Measurements from ENCODE around the gene RNF141.

The RNF141 gene

GRCh38 chr11:10481560-10482349 is 59.2 kb downstream of the RNF141 start:
- DNase-seq (ENCODE audit: low read depth) = no peak

- DNase-seq (ENCODE audit: low read depth) = no peak
These were observed 60.2 kb downstream of the RNF141 start for GRCh38 chr11:10480760-10481159.

- no peak for DNase-seq (ENCODE audit: low read depth)
These were observed 61.0 kb downstream of the RNF141 start for GRCh38 chr11:10480026-10480425.

- DNase-seq (ENCODE audit: low read depth) = no peak
These were observed 62.1 kb downstream of the RNF141 start for GRCh38 chr11:10478574-10479550.

- DNase-seq (ENCODE audit: low read depth) = no peak
These were observed 62.9 kb downstream of the RNF141 start for GRCh38 chr11:10478066-10478465.

- DNase-seq (ENCODE audit: low read depth) = no peak
These were observed 63.3 kb downstream of the RNF141 start for GRCh38 chr11:10477690-10478046.

- no peak for DNase-seq (ENCODE audit: low read depth)
These were observed 63.9 kb downstream of the RNF141 start for GRCh38 chr11:10476927-10477689.

- no peak for DNase-seq (ENCODE audit: low read depth)
These were observed 64.6 kb downstream of the RNF141 start for GRCh38 chr11:10476342-10476741.

GRCh38 chr11:10474551-10474950 is 66.4 kb downstream of the RNF141 start:
- DNase-seq (ENCODE audit: low read depth) = no peak

- no peak for DNase-seq (ENCODE audit: low read depth)
These were observed 67.6 kb downstream of the RNF141 start for GRCh38 chr11:10473371-10473770.

- no peak for DNase-seq (ENCODE audit: low read depth)
These were observed 78.2 kb downstream of the RNF141 start for GRCh38 chr11:10462746-10463300.
